Measurements from ENCODE around the gene SLC44A1. TPM values are rescaled to one million over a fixed set of nuclear protein-coding genes. Genes with fewer than 3 reads are reported as not detected.

The SLC44A1 gene
- total and polyA plus RNA-seq, 2 of the 13 experiments (the other 11 are each of a cell fraction or from before 2014, with no cell fraction given) = 21.4 to 40.8 TPM

GRCh38 chr9:105396441-105396840 is 152.0 kb downstream of the SLC44A1 start:
- ATAC-seq (no peak), FAIRE-seq (no peak), DNase-seq (ENCODE audit: low spot score) (no peak)
- no peak for TF ChIP-seq TGIF2 (CRISPR knock-in tag; IDR thresholded peaks at IDR 0.05)
- no peak for TF ChIP-seq RCOR2 (CRISPR knock-in tag; IDR thresholded peaks at IDR 0.05)
- TF ChIP-seq ZNF354B (CRISPR knock-in tag; IDR thresholded peaks at IDR 0.05) = no peak
- no peak for TF ChIP-seq SATB2 (CRISPR knock-in tag; IDR thresholded peaks at IDR 0.05)
- TF ChIP-seq ZBTB34 (CRISPR knock-in tag; IDR thresholded peaks at IDR 0.05) = no peak
- TF ChIP-seq ZNF547 (CRISPR knock-in tag; IDR thresholded peaks at IDR 0.05) = no peak
- TF ChIP-seq MXD3 (CRISPR knock-in tag; IDR thresholded peaks at IDR 0.05) = no peak
- no peak for TF ChIP-seq ZNF709 (CRISPR knock-in tag; IDR thresholded peaks at IDR 0.05)
- no peak for TF ChIP-seq SNAPC4 (CRISPR knock-in tag; IDR thresholded peaks at IDR 0.05)
- no peak for TF ChIP-seq ZNF10 (CRISPR knock-in tag; IDR thresholded peaks at IDR 0.05; ENCODE audit: borderline replicate concordance, low read depth)
- no peak for TF ChIP-seq ASH2L (IDR thresholded peaks at IDR 0.05; ENCODE audit: insufficient read length, low read depth, low read length)
- TF ChIP-seq FOSL2 (CRISPR knock-in tag; IDR thresholded peaks at IDR 0.05) = no peak
- no peak for TF ChIP-seq EED (CRISPR knock-in tag; IDR thresholded peaks at IDR 0.05)
- no peak for TF ChIP-seq MXD4 (CRISPR knock-in tag; IDR thresholded peaks at IDR 0.05)
- no peak for TF ChIP-seq GATAD2A (CRISPR knock-in tag; IDR thresholded peaks at IDR 0.05)
- no peak for TF ChIP-seq SP4 (CRISPR knock-in tag; IDR thresholded peaks at IDR 0.05)
- no peak for TF ChIP-seq NBN (conservative IDR thresholded peaks at IDR 0.05)
- TF ChIP-seq YEATS2 (CRISPR knock-in tag; IDR thresholded peaks at IDR 0.05; ENCODE audit: borderline replicate concordance) = no peak
- H3K27me3 ChIP-seq (ENCODE audit: control insufficient read depth in 1 of 2, insufficient read depth in 2 of 2, low read length in 2 of 2) = no peaks in the 10 kb centered on the region
- no peak overlapping the region for H3K9ac ChIP-seq (ENCODE audit: insufficient read depth, low read depth, low read length)
- no peaks in the 10 kb centered on the region for H3K4me1 ChIP-seq (ENCODE audit: insufficient read depth, low read length)
- H3K4me3 ChIP-seq (replicated peaks in 1 of 3; ENCODE audit: insufficient read depth in 1 of 3, low read depth in 2 of 3, low read length in 3 of 3) = no peak overlapping the region
- ChIA-PET CTCF (ENCODE audit: low intra/inter-chr PET ratio, low total read pairs) (no interaction called here), POLR2A (no interaction called here)
- H3K27ac ChIP-seq (ENCODE audit: extremely low read length, insufficient read depth, low read length) = no peak overlapping the region
- H3K79me2 ChIP-seq (ENCODE audit: insufficient read depth, low read length) = no peaks in the 10 kb centered on the region
- no peaks in the 10 kb centered on the region for H4K20me1 ChIP-seq (ENCODE audit: insufficient read depth, low read length)
- in situ Hi-C loops (cut with HindIII; ENCODE audit: extremely low pct_ligation_motif_present, low pct_unique_long_range_greater_than_20kb) (no loop called here), intact Hi-C loops (cut with micrococcal nuclease; ENCODE audit: unreplicated experiment) (no loop called here)
- no peak overlapping the region for H3K4me2 ChIP-seq (ENCODE audit: low read depth, low read length)
- H3K36me3 ChIP-seq (replicated peaks in 1 of 2; ENCODE audit: control insufficient read depth in 1 of 2, insufficient read depth in 2 of 2, low read length in 2 of 2) = no peaks in the 10 kb centered on the region
- no peaks in the 10 kb centered on the region for H3K9me3 ChIP-seq (ENCODE audit: low read length)
- no peak overlapping the region for H2AFZ ChIP-seq (ENCODE audit: low read length)
- WGBS (ENCODE audit: low lambda C conversion rate) = 97% methylated on average over 3 of the region's 3 CpGs
- no TSS peak for BruUV-seq (replicated peaks)
